Measurements from ENCODE around the gene SLC6A1.

- TF ChIP-seq ZNF274 (IDR thresholded peaks at IDR 0.05; ENCODE audit: borderline replicate concordance, extremely low read depth, low read length), result no peak
- TF ChIP-seq EGR1 (IDR thresholded peaks at IDR 0.05; ENCODE audit: borderline replicate concordance, low read depth, low read length), result no peak
- TF ChIP-seq POLR2A (IDR thresholded peaks at IDR 0.05; ENCODE audit: control extremely low read depth in 1 of 2, low read depth in 2 of 2, low read length in 2 of 2), result no peak
- TF ChIP-seq SIRT6 (IDR thresholded peaks at IDR 0.05; ENCODE audit: low read length), result no peak
- no peak for TF ChIP-seq HDAC2 (IDR thresholded peaks at IDR 0.05; ENCODE audit: borderline replicate concordance in 1 of 2, low read depth in 2 of 2, low read length in 2 of 2)
- TF ChIP-seq RAD21 (IDR thresholded peaks at IDR 0.05 in 1 of 2, conservative IDR thresholded peaks at IDR 0.05 in 1 of 2; ENCODE audit: low read depth in 2 of 2, low read length in 2 of 2), result no peak
- TF ChIP-seq, protein P1, sequence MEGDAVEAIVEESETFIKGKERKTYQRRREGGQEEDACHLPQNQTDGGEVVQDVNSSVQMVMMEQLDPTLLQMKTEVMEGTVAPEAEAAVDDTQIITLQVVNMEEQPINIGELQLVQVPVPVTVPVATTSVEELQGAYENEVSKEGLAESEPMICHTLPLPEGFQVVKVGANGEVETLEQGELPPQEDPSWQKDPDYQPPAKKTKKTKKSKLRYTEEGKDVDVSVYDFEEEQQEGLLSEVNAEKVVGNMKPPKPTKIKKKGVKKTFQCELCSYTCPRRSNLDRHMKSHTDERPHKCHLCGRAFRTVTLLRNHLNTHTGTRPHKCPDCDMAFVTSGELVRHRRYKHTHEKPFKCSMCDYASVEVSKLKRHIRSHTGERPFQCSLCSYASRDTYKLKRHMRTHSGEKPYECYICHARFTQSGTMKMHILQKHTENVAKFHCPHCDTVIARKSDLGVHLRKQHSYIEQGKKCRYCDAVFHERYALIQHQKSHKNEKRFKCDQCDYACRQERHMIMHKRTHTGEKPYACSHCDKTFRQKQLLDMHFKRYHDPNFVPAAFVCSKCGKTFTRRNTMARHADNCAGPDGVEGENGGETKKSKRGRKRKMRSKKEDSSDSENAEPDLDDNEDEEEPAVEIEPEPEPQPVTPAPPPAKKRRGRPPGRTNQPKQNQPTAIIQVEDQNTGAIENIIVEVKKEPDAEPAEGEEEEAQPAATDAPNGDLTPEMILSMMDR (IDR thresholded peaks at IDR 0.05; ENCODE audit: control extremely low read depth in 1 of 3, insufficient read depth in 1 of 3, low read depth in 1 of 3, low read length in 3 of 3), result no peak
Observed at GRCh38 chr3:11077466-11077865, 84.9 kb downstream of the SLC6A1 start.

All from H1 (cell line).